GM12872 (cell line): Measurements from ENCODE around the gene POLR3E.

Source experiments
- TF ChIP-seq, protein P1 (sequence below): IDR thresholded peaks from 3 replicates; pipeline ENCODE4 v1.5.1; 2011; ENCODE audit warnings: low read depth, mild to moderate bottlenecking, low read length, moderate library complexity; ENCODE audit not compliant: insufficient read depth

The POLR3E gene

DNA sequence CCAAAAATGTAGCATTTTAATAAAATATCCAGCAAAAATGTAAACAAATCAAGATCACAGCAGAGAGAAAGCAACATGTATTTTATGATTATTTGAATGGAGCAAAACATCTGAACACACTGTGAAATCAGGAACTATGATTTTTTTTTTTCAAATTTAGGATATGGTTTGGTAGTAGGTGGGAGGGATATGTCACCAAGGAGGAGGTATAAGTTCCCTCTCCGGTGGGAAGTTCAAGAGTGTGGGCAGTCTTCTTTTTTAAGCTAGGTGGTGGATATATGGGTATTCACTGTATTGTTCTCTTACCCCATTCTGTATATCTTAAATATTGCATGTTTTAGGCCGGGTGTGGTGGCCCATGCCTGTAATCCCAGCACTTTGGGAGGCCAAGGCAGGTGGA is 67.0 kb downstream of the POLR3E start:
- TF ChIP-seq, protein P1, sequence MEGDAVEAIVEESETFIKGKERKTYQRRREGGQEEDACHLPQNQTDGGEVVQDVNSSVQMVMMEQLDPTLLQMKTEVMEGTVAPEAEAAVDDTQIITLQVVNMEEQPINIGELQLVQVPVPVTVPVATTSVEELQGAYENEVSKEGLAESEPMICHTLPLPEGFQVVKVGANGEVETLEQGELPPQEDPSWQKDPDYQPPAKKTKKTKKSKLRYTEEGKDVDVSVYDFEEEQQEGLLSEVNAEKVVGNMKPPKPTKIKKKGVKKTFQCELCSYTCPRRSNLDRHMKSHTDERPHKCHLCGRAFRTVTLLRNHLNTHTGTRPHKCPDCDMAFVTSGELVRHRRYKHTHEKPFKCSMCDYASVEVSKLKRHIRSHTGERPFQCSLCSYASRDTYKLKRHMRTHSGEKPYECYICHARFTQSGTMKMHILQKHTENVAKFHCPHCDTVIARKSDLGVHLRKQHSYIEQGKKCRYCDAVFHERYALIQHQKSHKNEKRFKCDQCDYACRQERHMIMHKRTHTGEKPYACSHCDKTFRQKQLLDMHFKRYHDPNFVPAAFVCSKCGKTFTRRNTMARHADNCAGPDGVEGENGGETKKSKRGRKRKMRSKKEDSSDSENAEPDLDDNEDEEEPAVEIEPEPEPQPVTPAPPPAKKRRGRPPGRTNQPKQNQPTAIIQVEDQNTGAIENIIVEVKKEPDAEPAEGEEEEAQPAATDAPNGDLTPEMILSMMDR, result no peak

DNA sequence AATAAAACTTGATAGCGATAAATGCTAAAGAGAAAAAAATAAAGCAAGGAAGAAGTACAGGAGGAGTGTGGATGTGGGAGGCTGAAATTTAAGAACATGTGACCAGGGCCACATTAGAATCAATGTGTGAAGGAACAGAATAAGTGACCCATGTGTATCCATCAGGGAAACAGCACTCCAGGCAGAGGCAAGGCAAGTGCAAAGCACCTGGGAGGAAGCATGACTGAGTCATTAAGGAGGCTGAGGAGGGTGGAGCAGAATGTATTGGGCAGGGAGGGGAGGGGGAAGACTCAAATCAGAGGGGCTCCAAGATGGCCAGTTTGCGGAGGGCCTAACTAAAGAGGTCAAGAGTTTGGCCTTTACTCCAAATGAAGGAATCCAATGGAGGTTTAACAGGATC is 69.2 kb downstream of the POLR3E start:
- TF ChIP-seq, protein P1, result no peak

DNA sequence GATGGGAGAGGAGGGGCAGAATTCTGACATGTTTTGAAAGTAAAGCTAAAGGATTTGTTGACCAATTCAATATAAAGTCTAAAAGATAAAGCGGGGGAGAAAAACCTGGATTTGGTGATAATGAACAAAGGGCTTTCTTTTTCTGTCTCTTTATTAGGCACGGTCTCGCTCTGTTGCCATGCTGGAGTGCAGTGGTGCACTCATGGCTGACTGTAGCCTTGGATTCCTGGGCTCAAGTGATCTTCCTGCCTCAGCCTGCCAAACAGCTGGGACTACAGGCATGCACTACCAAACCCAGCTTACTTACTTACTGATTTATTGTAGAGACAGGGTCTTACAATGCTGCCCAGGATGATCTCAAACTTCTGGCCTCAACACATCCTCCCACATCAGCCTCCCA is 69.7 kb downstream of the POLR3E start:
- TF ChIP-seq, protein P1, result no peak

DNA sequence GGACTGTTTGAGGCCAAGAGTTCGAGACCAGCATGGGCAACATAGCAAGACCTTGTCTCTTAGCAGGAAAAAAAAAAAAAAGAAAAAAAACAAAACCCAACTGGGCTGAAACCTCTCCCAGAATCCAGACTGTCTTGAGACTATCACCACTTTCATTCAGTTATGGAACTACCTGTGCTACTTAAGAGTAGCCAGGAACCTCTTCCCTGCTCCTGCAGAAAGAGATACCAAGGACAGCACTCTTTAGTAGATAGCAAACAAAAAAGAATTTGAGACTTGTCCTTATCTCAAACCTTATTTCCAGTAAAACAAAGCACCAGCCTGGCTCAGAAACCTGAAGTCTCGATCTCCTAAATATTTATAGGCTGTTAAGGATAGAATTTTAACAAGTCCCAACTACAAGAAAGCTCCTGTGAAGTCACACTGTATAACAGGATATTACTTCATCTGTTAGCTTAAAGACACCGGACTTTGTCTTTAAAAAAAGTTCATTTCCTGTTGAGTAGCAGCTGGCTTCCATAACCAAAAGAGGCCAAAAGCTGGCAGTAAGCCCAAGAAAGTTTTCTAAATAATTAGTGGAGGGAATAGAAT is 72.1 kb downstream of the POLR3E start:
- TF ChIP-seq, protein P1, result no peak

DNA sequence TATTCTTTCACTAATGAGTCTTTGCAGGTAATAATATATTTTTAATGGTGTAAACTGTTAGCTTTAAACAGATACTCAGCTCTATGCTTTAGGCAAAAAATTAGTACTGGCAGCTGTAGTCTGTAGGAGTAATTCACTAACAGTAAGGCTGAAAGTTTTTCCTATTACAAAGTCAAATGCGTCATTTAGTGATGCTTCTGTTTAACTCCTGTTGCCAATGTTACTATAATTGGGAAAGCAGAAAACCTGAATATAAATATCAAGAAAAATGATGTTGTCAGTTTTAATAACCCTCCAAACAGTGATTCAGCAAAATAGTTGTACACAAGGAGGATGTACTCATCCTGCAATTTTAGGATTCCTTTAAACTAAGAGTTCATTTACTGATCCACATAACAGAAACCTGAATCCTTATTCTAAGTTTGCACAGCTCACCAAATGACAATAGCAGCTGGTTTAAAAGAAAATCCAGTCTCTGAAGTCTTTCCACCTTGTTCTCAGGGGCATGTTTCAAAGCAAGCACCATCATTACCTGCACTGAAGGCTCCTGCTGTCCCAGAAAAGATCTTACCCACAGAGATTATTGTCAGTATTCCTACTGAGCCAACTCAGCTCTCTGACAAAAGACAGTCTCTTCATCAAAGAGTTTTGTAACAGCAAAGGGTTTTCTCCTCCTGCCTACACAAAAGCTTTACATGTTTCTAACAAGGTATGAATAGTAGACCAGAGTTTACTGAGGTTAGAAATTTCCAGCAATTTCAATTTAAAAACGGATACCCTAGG is 73.0 kb downstream of the POLR3E start:
- TF ChIP-seq, protein P1, result no peak

DNA sequence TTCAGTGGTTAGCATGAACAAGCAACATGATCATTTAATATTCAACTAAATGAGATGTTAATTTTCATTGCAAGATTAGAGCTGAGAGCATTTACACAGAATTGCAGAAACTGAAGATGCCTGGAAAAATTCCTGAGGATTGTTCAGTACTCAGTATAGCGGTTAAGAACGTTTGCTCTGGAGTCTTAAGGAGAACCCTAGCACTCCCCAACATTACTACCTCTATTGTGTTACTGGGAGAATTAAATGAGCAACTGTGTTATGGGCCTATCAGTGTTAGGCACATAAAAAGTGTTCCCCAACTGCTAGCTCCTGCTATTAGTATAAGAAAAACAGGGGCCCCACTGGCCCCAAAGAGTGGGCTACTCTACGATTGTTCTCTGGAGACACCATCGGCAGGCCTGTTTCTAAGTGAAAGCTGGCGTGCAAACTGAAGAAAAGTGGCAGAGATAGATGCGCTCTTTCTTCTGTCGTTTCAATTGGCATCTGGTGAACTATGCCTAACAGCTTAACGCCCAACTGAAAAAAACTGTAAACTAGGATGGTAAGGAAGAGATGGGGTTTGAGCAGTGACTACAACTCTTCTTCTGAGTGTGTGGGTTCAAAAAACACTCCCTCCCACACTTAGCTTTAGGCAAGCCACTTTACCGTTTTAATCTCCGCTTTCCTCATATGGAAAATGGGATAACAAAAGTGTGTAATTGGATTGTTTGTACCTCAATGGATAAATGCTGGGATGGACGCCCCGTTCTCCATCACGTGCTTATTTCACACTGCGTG is 75.9 kb downstream of the POLR3E start:
- TF ChIP-seq, protein P1, result no peak

DNA sequence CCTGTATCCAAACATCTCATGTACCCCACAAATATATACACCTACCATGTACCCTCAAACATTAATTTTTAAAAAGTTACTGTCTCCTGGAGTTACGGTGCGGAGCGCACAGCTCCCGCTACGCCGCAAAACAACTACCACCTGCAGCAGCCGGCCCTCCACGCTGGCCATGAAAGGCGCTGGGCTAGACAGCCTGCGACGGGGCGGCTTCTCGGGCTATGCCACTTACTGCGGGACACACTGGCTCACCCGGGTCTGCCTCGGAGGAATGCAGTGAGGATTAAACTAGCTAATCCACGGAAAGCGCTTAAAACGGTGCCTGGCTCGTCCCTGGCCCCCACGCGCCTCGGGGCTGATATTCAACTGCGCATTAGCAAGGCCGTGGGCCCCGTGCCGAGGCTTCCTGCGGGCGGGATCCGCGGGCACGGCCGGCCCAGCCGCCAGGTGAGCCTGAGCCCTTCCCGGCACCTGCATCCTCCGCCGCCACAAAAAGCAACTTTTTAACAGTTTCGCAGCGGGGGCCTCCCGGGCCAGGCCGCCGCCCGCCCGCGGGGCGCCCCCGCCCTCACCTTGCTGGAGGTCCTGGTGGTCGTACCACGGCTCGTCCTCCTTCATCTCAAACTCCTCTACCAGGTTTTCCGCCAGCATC is 76.6 kb downstream of the POLR3E start:
- TF ChIP-seq, protein P1, result no peak
